IMR-90 (cell line): ENCODE results near the gene SLC25A22. TPM values are rescaled to one million over a fixed set of nuclear protein-coding genes. Genes with fewer than 3 reads are reported as not detected.

ENCODE experiments used
- ATAC-seq: fragments of 200-7000 bp; cut with Tn5 transposase; 2 replicates; pipeline ENCODE4 v1.9.1; 2020; ENCODE audit warnings: low read depth, mild to moderate bottlenecking, moderate library complexity
- BruUV-seq: library from RNA; stranded (reverse); fragments of 400-500 nt; replicated peaks from 2 replicates; lab custom pipeline; 2021; lab: Mats Ljungman, UMichigan
- CTCF ChIA-PET: fragments of 300-600 bp; formaldehyde crosslinking; extraction: SDS; loops from one replicate; lab custom pipeline; 2021; ENCODE audit warnings: antibody characterized with exemption; lab: Yijun Ruan, JAX
- POLR2A ChIA-PET: fragments of 300-600 bp; sonication (Branson Sonifier 250); formaldehyde crosslinking; loops from one replicate; lab custom pipeline; 2022; ENCODE audit warnings: antibody characterized with exemption; ENCODE audit not compliant: unreplicated experiment; lab: Charles Lee
- DNase-seq: peaks from one replicate; pipeline ENCODE4 v3.0.0; 2013
- H2AFZ ChIP-seq: replicated peaks from 2 replicates; pipeline ENCODE3; 2013; ENCODE audit warnings: low read length, mild to moderate bottlenecking; ENCODE audit not compliant: poor library complexity
- H2AK5ac ChIP-seq: 2 replicates; pipeline ENCODE4 v1.6.1; 2013; ENCODE audit warnings: low read depth, low read length, inconsistent platforms
- H2AK9ac ChIP-seq: replicated peaks from 2 replicates; pipeline ENCODE3; 2013; ENCODE audit warnings: mild to moderate bottlenecking, low read depth, low read length, moderate library complexity; ENCODE audit not compliant: poor library complexity
- H2BK120ac ChIP-seq: 2 replicates; pipeline ENCODE4 v1.6.1; 2013; ENCODE audit warnings: low read depth, low read length, inconsistent platforms
- H2BK15ac ChIP-seq: 3 replicates; pipeline ENCODE4 v1.6.1; 2013; ENCODE audit warnings: low read depth, low read length, inconsistent platforms
- H2BK20ac ChIP-seq: 2 replicates; pipeline ENCODE4 v1.6.1; 2013; ENCODE audit warnings: low read depth, mild to moderate bottlenecking, inconsistent platforms, low read length, moderate library complexity
- H2BK5ac ChIP-seq: 2 replicates; pipeline ENCODE4 v1.6.1; 2013; ENCODE audit warnings: mild to moderate bottlenecking, low read depth, low read length, inconsistent platforms; ENCODE audit not compliant: poor library complexity, severe bottlenecking
- H3K14ac ChIP-seq: replicated peaks from 2 replicates; pipeline ENCODE4 v1.6.1; 2013; ENCODE audit warnings: low read depth, low read length, inconsistent platforms
- H3K18ac ChIP-seq: 2 replicates; pipeline ENCODE4 v1.6.1; 2013; ENCODE audit warnings: low read depth, low read length, control low read depth
- H3K23ac ChIP-seq: 2 replicates; pipeline ENCODE4 v1.6.1; 2013; ENCODE audit warnings: low read depth, low read length, inconsistent platforms
- H3K27ac ChIP-seq: 2 replicates; pipeline ENCODE4 v1.5.1; 2013; ENCODE audit warnings: mild to moderate bottlenecking, control low read depth, low read length; ENCODE audit not compliant: insufficient read depth
- H3K27me3 ChIP-seq: 2 replicates; pipeline ENCODE4 v1.6.1; 2013; ENCODE audit warnings: low read length; ENCODE audit not compliant: control insufficient read depth, insufficient read depth
- H3K36me3 ChIP-seq: 2 replicates; pipeline ENCODE4 v1.6.1; 2013; ENCODE audit warnings: low read length, mixed read lengths; ENCODE audit not compliant: control insufficient read depth, insufficient read depth
- H3K4ac ChIP-seq: 2 replicates; pipeline ENCODE4 v1.6.1; 2013; ENCODE audit warnings: low read depth, low read length, inconsistent platforms
- H3K4me1 ChIP-seq: 2 replicates; pipeline ENCODE4 v1.6.1; 2013; ENCODE audit warnings: low read length, mixed read lengths; ENCODE audit not compliant: control insufficient read depth, insufficient read depth
- H3K4me2 ChIP-seq: 2 replicates; pipeline ENCODE4 v1.6.1; 2013; ENCODE audit warnings: low read depth, mild to moderate bottlenecking, control low read depth, low read length, moderate library complexity
- H3K4me3 ChIP-seq: 2 replicates; pipeline ENCODE4 v1.5.1; 2013; ENCODE audit warnings: low read depth, mild to moderate bottlenecking, control low read depth, low read length, moderate library complexity; ENCODE audit not compliant: insufficient read depth
- H3K56ac ChIP-seq: 2 replicates; pipeline ENCODE4 v1.6.1; 2013; ENCODE audit warnings: low read length, inconsistent platforms; ENCODE audit not compliant: insufficient read depth; ENCODE audit errors: extremely low read depth
- H3K79me1 ChIP-seq, 2 experiments: 2 replicates each; pipeline ENCODE4 v1.6.1; 2013; ENCODE audit warnings: low read length in 2 of 2, inconsistent platforms in 1 of 2, low read depth in 1 of 2
- H3K9ac ChIP-seq: 2 replicates; pipeline ENCODE4 v1.6.1; 2013; ENCODE audit warnings: low read depth, low read length, control low read depth
- H3K9me1 ChIP-seq: 2 replicates; pipeline ENCODE4 v1.6.1; 2013; ENCODE audit warnings: low read length, inconsistent platforms; ENCODE audit not compliant: insufficient read depth
- H3K9me3 ChIP-seq: 2 replicates; pipeline ENCODE4 v1.6.1; 2013; ENCODE audit warnings: low read length; ENCODE audit not compliant: control insufficient read depth, insufficient read depth
- H4K20me1 ChIP-seq: 2 replicates; pipeline ENCODE4 v1.6.1; 2013; ENCODE audit warnings: low read length, inconsistent platforms; ENCODE audit not compliant: insufficient read depth
- H4K5ac ChIP-seq: 2 replicates; pipeline ENCODE4 v1.6.1; 2013; ENCODE audit warnings: mild to moderate bottlenecking, low read depth, low read length, control low read depth
- H4K8ac ChIP-seq, 2 experiments: 2 replicates each; pipeline ENCODE4 v1.6.1; 2013; ENCODE audit warnings: low read depth in 2 of 2, low read length in 2 of 2, control low read depth in 1 of 2, inconsistent platforms in 1 of 2
- H4K91ac ChIP-seq: 2 replicates; pipeline ENCODE4 v1.6.1; 2013; ENCODE audit warnings: low read depth, low read length, inconsistent platforms; ENCODE audit not compliant: insufficient read depth
- BHLHE40 ChIP-seq: fragments of 150-350 bp; IDR thresholded peaks from 2 replicates; pipeline ENCODE4 v1.6.1; 2016; ENCODE audit warnings: mild to moderate bottlenecking, low read depth, low read length
- CTCF ChIP-seq: conservative IDR thresholded peaks from 2 replicates; pipeline ENCODE4 v1.5.1; 2012; ENCODE audit warnings: mild to moderate bottlenecking, low read depth, low read length, improper control_type of control experiment
- FOS ChIP-seq: fragments of 150-350 bp; IDR thresholded peaks from 2 replicates; pipeline ENCODE4 v1.6.1; 2016; ENCODE audit warnings: low read depth, low read length
- MAZ ChIP-seq: IDR thresholded peaks from 2 replicates; pipeline ENCODE4 v1.6.1; 2012; ENCODE audit warnings: low read depth, mild to moderate bottlenecking, low read length, improper control_type of control experiment, moderate library complexity, borderline replicate concordance
- MXI1 ChIP-seq: IDR thresholded peaks from 2 replicates; pipeline ENCODE4 v1.6.1; 2012; ENCODE audit warnings: low read depth, mild to moderate bottlenecking, low read length, moderate library complexity, borderline replicate concordance
- RCOR1 ChIP-seq: IDR thresholded peaks from 2 replicates; pipeline ENCODE4 v1.6.1; 2012; ENCODE audit warnings: mild to moderate bottlenecking, low read length, improper control_type of control experiment; ENCODE audit not compliant: insufficient replicate concordance
- USF2 ChIP-seq: fragments of 150-350 bp; IDR thresholded peaks from 2 replicates; pipeline ENCODE4 v1.6.1; 2017; ENCODE audit warnings: mild to moderate bottlenecking, antibody characterized with exemption, low read length, low read depth
- WGBS, 2 experiments: methylation state at CpG; one replicate each; pipeline versions ENCODE4 v1.1.5 to v1.1.7; 2013; ENCODE audit warnings: missing lambda C conversion rate in 2 of 2; ENCODE audit not compliant: insufficient read length in 1 of 2; ENCODE audit errors: extremely low coverage in 2 of 2; 5-methylcytosine and 5-hydroxymethylcytosine counted together
- dilution Hi-C: fragments of 300-500 bp; cut with HindIII; formaldehyde crosslinking; loops from one replicate; pipeline ENCODE4 v1.14.3; 2018; ENCODE audit warnings: low sequenced_read_pairs; ENCODE audit not compliant: unreplicated experiment
- in situ Hi-C: fragments of 300-500 bp; cut with MboI; formaldehyde crosslinking; loops from 3 replicates; pipeline ENCODE4 v1.14.3; 2019; ENCODE audit warnings: low sequenced_read_pairs, inconsistent platforms, mixed read lengths
- intact Hi-C: fragments of 100-400 bp; cut with micrococcal nuclease; formaldehyde crosslinking; loops from 2 replicates; pipeline ENCODE4 v1.10.0; 2022
- polyA plus RNA-seq, 3 experiments: library from polyadenylated mRNA; depleted of rRNA; stranded (reverse); fragments of >200 nt; gene quantifications; 2 replicates each; pipeline ENCODE4 v1.2.3, GENCODE V29; 2012; ENCODE audit warnings: low replicate concordance in 1 of 3
- total RNA-seq: library from RNA; depleted of rRNA; stranded (reverse); fragments of >200 nt; gene quantifications from 2 replicates; pipeline ENCODE4 v1.2.3, GENCODE V29; 2012

Gene SLC25A22
- total and polyA plus RNA-seq, 2 of the 4 experiments (the other 2 are of a cell fraction), result 8.2 to 41.3 TPM

DNA sequence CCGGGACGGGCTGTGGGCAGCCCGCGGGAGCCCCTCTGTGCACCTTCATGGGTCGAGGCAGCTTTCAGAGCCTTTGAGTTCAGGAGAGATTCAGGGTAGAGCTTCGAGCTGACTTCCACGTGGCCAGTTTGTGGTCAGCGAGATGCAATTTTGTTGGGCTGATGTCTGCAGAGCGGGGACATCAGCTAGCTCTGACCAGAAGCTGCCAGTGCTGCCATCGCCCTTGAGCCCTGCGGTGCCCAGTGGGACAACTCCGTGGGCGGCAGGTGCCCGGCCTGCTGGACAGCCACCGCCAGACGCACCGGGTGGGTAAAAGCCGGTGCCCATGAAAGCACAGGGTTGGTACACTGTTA is 50.1 kb downstream of the SLC25A22 start:
- Histone ChIP-seq H2BK20ac (peak overlapping the region; percentile 5; the same call in 1 of the 2 replicates), H3K56ac (peak overlapping the region; percentile 62), H2AFZ (peak overlapping the region; percentile 99), H3K27ac (peak overlapping the region; percentile 94), H3K27me3 (no peaks in the 10 kb centered on the region), H2BK120ac (peak overlapping the region; percentile 75), H3K4me1 (peaks cover 9% of the 10 kb centered on the region), H2BK5ac (peak overlapping the region; percentile 98), H3K14ac (peak overlapping the region; percentile 79), H4K8ac (peak overlapping the region; percentile 53 to 57; a peak in 2 of 4 replicates), H3K79me1 (peaks cover 14 to 50% of the 10 kb centered on the region in 2 experiments), H4K5ac (peak overlapping the region; percentile 71), H3K23ac (peak overlapping the region; percentile 77), H3K4me3 (peak overlapping the region; percentile 100), H2AK9ac (peak overlapping the region; percentile 97), H4K91ac (peak overlapping the region; percentile 72), H3K9ac (peak overlapping the region; percentile 92), H3K4ac (peak overlapping the region; percentile 78), H2AK5ac (peak overlapping the region; percentile 83), H3K36me3 (peaks cover 4% of the 10 kb centered on the region; the same call in 1 of the 2 replicates), H2BK15ac (no peak overlapping the region), H3K9me3 (no peaks in the 10 kb centered on the region), H4K20me1 (peaks cover 41% of the 10 kb centered on the region), H3K9me1 (peaks cover 16% of the 10 kb centered on the region), H3K18ac (peak overlapping the region; percentile 81), H3K4me2 (peak overlapping the region; percentile 69)
- peak; percentile 2 for ATAC-seq
- DNase-seq, result no peak
- ChIA-PET POLR2A (no interaction called here), CTCF (interaction anchor here (1.0 to 1.9 kb wide), 3 partner anchors 9 to 20 kb away, joined by 3 to 4 read pairs (median 3); no protein-coding TSS in a partner anchor)
- intact Hi-C loops, result no loop called here
- dilution Hi-C loops, result no loop called here
- TF ChIP-seq CTCF (no peak), FOS (no peak), USF2 (peak; percentile 15; the same call in 1 of the 2 replicates), MXI1 (0 out of 2 replicates have a peak, but pooled peaks have one; percentile 62), MAZ (no peak), BHLHE40 (no peak), RCOR1 (no peak)
- WGBS, 2 experiments, result 13% methylated on average over 8 of the region's 18 CpGs; no CpG with 5 or more reads in 1 of the 2 experiments
- BruUV-seq, result no TSS peak
- in situ Hi-C loops, result no loop called here
